HG03571 (cell line): ENCODE measurements around the gene TCF7L2.

ENCODE experiments used
- ATAC-seq: cut with Tn5 transposase; IDR thresholded peaks from one replicate; pipeline ENCODE4 v1.9.1; 2021; ENCODE audit not compliant: unreplicated experiment

The TCF7L2 gene

DNA sequence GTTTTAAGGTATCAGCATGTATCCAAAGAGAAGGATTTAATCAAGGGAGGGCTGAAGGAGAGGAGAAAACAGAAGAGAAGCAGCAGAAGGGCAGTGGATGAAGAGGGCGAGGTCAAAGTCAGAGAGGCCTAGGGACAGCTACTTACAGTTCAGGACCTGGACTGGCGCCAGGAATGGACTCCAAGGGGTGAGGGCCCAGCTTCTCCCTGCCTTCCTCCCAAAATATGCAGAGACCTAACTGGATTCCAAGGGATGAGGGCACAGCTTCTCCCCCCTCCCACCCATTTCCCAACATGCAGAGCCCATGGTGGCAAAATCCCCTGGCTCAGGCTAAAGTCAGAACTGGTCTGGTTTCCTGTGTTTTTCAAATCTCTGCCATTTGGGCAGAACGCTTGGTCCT lies 3.4 kb upstream of the TCF7L2 start:
- no peak for ATAC-seq

- ATAC-seq, result no peak
Measured at GRCh38 chr10:112948196-112948595, 1.9 kb upstream of the TCF7L2 start.

GRCh38 chr10:112949143-112949823 lies 764 bp upstream of the TCF7L2 start:
- no peak for ATAC-seq

- ATAC-seq, result no peak
Measured at GRCh38 chr10:112950714-112951358, 789 bp downstream of the TCF7L2 start.

- no peak for ATAC-seq
Measured at GRCh38 chr10:112951359-112952281, 1.6 kb downstream of the TCF7L2 start.

DNA sequence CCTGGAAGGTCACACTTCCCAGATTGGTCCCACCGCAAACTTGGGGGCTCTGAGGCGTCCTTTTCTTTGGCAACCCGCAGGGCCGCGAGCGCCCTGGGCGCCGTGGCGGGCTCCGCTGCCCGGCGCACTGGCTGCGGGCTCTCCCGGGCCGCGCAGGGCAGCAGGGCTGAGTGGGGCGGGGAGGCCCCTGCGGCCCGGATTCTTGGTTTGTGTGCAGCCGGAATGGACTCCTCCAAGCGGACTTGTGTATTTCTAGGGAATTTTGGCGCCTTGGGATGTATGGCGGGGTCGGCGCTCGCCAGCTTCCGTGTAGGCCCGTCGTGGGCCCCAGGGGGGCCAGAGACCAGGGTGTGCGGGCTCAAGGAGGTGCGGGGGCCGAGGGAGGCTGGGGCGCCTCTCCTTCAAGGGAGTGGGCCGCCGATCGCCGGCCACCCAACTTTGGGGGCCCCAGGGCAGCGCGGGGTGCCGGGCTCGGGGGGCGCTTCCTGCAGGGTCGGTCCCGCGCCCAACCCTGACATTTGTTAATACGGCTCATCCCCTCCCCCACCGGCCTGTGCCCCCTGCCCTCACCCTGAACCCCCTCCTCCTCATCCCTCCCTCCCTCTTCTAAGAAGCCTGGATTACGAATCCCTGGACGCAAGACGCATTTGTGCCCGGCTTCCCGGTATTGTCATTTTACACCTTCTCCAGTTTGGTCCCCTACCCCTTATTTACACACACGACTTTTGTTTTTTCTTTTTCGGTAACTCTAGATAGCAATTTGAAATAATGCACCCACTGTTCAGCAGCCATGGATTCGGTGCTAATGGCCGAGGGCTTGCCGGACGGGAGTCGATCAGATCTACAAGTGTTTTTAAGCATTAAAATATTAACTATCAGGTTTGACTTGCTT lies 2.5 kb downstream of the TCF7L2 start:
- no peak for ATAC-seq

GRCh38 chr10:112953174-112954159 lies 3.4 kb downstream of the TCF7L2 start:
- no peak for ATAC-seq

- ATAC-seq, result no peak
Measured at GRCh38 chr10:112954974-112955581, 5.0 kb downstream of the TCF7L2 start.

- ATAC-seq, result no peak
Measured at GRCh38 chr10:112955582-112956421, 5.8 kb downstream of the TCF7L2 start.

- no peak for ATAC-seq
Measured at GRCh38 chr10:112956631-112957350, 6.7 kb downstream of the TCF7L2 start.

- no peak for ATAC-seq
Measured at GRCh38 chr10:112957640-112958092, 7.6 kb downstream of the TCF7L2 start.

DNA sequence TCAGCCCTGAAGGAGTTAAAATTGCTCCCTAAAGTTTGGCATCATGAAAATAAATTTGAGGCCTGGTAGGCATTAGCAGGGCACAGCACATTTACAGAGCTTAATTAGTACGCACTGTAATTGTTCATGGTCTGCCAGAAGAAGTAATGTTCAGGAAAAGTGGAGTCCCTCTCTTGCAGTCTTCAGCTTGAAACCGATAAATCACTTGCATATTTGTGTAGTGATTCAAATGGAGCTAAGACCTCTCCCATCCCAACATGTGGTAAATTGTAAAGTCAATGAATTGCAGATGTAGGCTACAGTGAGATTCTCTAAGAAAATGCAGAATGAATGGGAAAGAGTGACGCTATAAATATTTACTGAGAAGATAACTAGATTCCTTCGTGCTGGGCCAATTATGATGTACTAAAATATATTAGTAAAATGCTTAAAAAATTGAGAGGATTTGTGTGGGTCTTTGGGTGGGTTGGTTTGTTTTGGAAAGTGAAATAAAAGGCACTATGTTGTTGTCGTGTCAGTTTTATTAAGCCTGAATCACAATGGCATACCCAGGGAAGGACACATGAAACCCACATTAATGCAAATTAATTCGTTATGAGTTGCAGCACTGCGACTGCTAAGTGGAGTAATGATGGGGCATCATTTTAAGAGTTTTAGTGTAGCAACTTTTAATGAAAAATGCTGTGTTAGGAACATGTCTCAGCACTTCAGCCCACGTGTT lies 8.4 kb downstream of the TCF7L2 start:
- ATAC-seq, result no peak

DNA sequence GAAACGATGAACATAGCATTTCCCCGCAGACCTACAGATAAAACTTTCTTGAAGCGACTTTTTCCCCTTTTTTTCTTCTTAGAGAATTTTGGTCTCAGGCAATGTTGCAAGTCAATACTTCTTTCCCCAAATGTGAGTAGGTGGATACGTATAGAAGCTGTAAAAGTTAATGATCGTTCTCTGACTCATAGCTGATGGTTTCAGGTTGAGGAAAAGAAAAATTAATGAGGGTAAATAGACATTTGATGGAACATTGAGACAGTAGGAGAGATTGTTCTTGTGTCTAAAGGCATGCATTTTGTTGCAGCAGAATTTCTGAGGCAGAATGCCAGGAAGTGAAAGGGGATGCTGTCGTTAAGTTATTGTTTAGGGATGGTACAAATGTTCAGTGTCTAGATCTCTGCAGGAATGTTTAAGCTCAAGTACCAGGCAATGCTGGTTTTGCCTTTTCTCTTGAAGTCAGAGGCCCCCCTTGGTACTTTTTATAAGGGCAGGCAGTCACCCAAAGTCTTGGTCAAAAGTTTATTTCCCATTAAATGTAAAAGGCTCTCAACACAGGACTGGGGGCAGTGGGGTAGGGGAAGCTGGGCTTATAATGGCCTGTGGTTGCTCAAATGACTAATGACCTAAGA lies 9.3 kb downstream of the TCF7L2 start:
- no peak for ATAC-seq

DNA sequence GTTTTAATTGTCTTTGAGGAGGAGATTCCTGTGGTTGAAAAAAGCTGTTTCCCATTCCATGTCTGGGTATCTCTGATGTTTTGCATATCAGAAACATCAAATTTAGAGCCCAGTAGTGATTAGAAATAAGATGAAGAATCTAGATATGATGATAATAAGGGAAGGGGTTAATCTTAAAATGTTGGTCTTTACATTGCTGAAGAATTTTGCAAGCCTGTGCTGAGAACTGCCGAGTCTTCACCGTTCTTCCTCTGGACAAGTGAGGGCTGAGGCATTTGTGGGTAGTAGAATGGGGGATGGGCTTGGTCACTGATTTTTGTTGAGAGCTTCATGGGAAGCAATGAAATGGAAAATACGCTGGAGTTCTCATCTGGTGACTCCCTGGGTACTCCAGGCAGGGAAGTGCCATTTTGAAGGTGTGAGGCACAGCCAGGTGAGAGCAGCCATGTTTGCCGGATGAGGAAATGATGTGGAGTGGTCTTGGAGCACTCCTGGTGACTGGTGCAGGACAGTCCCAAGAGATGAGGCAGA lies 10.2 kb downstream of the TCF7L2 start:
- ATAC-seq, result no peak

GRCh38 chr10:112961609-112962008 lies 11.6 kb downstream of the TCF7L2 start:
- no peak for ATAC-seq

- ATAC-seq, result no peak
Measured at GRCh38 chr10:112962343-112962742, 12.3 kb downstream of the TCF7L2 start.
